Measurements from ENCODE around the gene PRDX6.
"Not testable (repeated sequence)": the region's sequence is repeated elsewhere in the genome, so short reads cannot be mapped to it uniquely, and the experiment has no call there.

The PRDX6 gene

GRCh38 chr1:173462666-173463065, 14.5 kb upstream of the PRDX6 start:
- intact Hi-C loops (cut with DNase I); DNase-seq: not testable (repeated sequence)

- DNase-seq; intact Hi-C loops (cut with DNase I): not testable (repeated sequence)
Observed at GRCh38 chr1:173464185-173464584, 12.9 kb upstream of the PRDX6 start.

- no peak for DNase-seq
- intact Hi-C loops (cut with DNase I): no loop called here
Observed at GRCh38 chr1:173467426-173467825, 9.7 kb upstream of the PRDX6 start.

GRCh38 chr1:173469656-173470055, 7.5 kb upstream of the PRDX6 start:
- no peak for DNase-seq
- intact Hi-C loops (cut with DNase I): loop anchor here (10.0 kb wide), 1 partner anchor 1535 kb away; no protein-coding TSS in a partner anchor

GRCh38 chr1:173470608-173471007, 6.5 kb upstream of the PRDX6 start:
- DNase-seq: no peak
- intact Hi-C loops (cut with DNase I): loop anchor here (10.0 kb wide), 1 partner anchor 1534 kb away; no protein-coding TSS in a partner anchor

GRCh38 chr1:173473599-173474011, 3.5 kb upstream of the PRDX6 start:
- intact Hi-C loops (cut with DNase I): loop anchor here (10.0 kb wide), 1 partner anchor 1531 kb away; no protein-coding TSS in a partner anchor
- no peak for DNase-seq

- intact Hi-C loops (cut with DNase I): loop anchor here (10.0 kb wide), 1 partner anchor 1531 kb away; no protein-coding TSS in a partner anchor
- no peak for DNase-seq
Observed at GRCh38 chr1:173474097-173474779, 2.9 kb upstream of the PRDX6 start.

- intact Hi-C loops (cut with DNase I): loop anchor here (5.0 to 10.0 kb wide), 3 partner anchors 242 to 1530 kb away; partner anchors contain the start of gene RC3H1
- DNase-seq: peak in 2 of 10 donors; percentile 57 to 67
Observed at GRCh38 chr1:173474780-173475421, 2.2 kb upstream of the PRDX6 start.

- DNase-seq: peak in 2 of 10 donors; percentile 46 to 56
- intact Hi-C loops (cut with DNase I): loop anchor here (1.0 to 10.0 kb wide), 5 partner anchors 46 to 1529 kb away; partner anchors contain the start of genes CENPL, DARS2 and RC3H1
Observed at GRCh38 chr1:173475564-173476196, 1.5 kb upstream of the PRDX6 start.

GRCh38 chr1:173476197-173476664, 904 bp upstream of the PRDX6 start:
- DNase-seq: no peak
- intact Hi-C loops (cut with DNase I): loop anchor here (1.0 to 10.0 kb wide), 5 partner anchors 47 to 1529 kb away; partner anchors contain the start of genes CENPL, DARS2 and RC3H1

- DNase-seq: peak; percentile 90 to 99 (median 95)
- intact Hi-C loops (cut with DNase I): loop anchor here (1.0 to 10.0 kb wide), 5 partner anchors 47 to 1528 kb away; partner anchors contain the start of genes CENPL, DARS2 and RC3H1
Observed at GRCh38 chr1:173476665-173477285, 360 bp upstream of the PRDX6 start.

GRCh38 chr1:173478094-173478674, 1.0 kb downstream of the PRDX6 start:
- intact Hi-C loops (cut with DNase I): loop anchor here (5.0 to 10.0 kb wide), 3 partner anchors 239 to 1527 kb away; partner anchors contain the start of gene RC3H1

GRCh38 chr1:173479649-173480048, 2.5 kb downstream of the PRDX6 start:
- intact Hi-C loops (cut with DNase I): loop anchor here (5.0 to 10.0 kb wide), 3 partner anchors 238 to 1525 kb away; partner anchors contain the start of gene RC3H1

More at GRCh38 chr1:173478094-173478674, 1.0 kb downstream of the PRDX6 start:
- peak in 6 of 10 donors; percentile 22 to 86 (median 57) for DNase-seq

GRCh38 chr1:173481195-173481772, 4.1 kb downstream of the PRDX6 start:
- DNase-seq: no peak
- intact Hi-C loops (cut with DNase I): no loop called here

More at GRCh38 chr1:173479649-173480048, 2.5 kb downstream of the PRDX6 start:
- DNase-seq: no peak

- DNase-seq: no peak
- intact Hi-C loops (cut with DNase I): no loop called here
Observed at GRCh38 chr1:173482683-173483082, 5.5 kb downstream of the PRDX6 start.

GRCh38 chr1:173484276-173484675, 7.1 kb downstream of the PRDX6 start:
- DNase-seq: no peak
- intact Hi-C loops (cut with DNase I): no loop called here

GRCh38 chr1:173485401-173485800, 8.3 kb downstream of the PRDX6 start:
- intact Hi-C loops (cut with DNase I): no loop called here
- DNase-seq: no peak

GRCh38 chr1:173488001-173488400, 10.9 kb downstream of the PRDX6 start:
- no peak for DNase-seq
- intact Hi-C loops (cut with DNase I): no loop called here

- intact Hi-C loops (cut with DNase I): no loop called here
- no peak for DNase-seq
Observed at GRCh38 chr1:173489149-173489600, 12.0 kb downstream of the PRDX6 start.
